ENCODE data around the gene DENND1A. TPM values are rescaled to one million over a fixed set of nuclear protein-coding genes. Genes with fewer than 3 reads are reported as not detected.

The DENND1A gene
- total RNA-seq, 1 donor from 2014 or later, result 12.6 TPM

DNA sequence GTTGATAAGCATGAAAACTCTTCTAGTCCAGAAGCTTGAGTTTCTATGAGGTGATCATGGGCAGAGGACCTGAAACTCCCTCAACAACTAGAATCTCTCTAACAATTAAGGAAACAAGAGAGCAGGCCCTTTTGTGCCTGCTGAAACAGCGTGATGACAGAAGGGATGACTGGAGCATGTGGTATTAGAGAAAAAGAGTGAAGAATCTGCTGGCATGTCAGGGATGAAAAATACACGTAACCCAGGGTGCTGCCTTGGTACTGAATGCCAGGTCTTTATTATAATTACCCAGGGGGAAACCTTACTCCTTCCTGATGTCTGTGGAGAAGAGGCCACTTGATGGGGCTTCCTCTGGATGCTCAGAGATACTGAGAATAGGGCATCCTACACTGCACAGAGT is 406.1 kb downstream of the DENND1A start:
- no peak for ATAC-seq (ENCODE audit: poor library complexity)
- intact Hi-C loops (cut with DNase I), result no loop called here

DNA sequence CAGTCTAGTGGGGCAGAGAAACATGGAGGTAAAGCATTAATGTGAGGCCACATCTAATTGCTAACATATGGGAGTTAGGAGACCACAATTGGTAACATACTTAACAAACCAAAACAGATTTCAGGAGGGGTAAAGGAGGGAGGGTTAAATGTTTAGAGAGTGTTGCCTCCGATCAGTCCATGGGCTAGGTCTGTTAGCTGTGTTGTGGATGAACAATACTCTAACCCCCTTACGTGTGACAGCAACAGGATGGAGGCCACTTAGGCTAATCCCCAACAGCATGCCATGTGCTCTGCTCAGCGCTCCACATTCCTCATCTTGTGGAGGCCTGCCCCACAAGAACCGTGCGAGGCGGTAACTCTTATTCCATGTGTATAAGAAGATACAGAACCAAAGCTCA is 406.9 kb downstream of the DENND1A start:
- ATAC-seq (ENCODE audit: poor library complexity), result no peak
- intact Hi-C loops (cut with DNase I), result no loop called here
- no peak for DNase-seq

More for the DNA sequence above, 406.1 kb downstream of the DENND1A start:
- no peak for DNase-seq

DNA sequence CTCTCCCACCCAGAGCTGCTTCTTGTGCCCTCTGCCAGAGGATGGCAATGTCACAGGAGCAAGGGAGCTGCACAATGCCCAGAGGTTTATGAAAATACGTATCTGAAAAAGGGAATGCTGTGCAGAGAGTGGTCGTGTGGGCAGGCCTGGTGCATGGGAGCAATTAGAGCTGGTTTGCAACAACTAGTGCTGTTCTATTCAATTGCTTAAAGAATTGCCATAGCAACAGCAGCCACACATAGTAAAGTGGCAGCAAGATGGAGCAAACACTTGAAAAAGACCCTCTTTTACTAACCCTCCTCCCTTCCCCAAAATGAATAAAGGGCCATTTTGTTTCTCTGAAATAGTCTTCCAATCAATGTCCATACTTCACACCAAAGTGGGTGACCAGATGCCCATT is 407.7 kb downstream of the DENND1A start:
- intact Hi-C loops (cut with DNase I), result no loop called here
- ATAC-seq (ENCODE audit: poor library complexity) (no peak), DNase-seq (no peak)

DNA sequence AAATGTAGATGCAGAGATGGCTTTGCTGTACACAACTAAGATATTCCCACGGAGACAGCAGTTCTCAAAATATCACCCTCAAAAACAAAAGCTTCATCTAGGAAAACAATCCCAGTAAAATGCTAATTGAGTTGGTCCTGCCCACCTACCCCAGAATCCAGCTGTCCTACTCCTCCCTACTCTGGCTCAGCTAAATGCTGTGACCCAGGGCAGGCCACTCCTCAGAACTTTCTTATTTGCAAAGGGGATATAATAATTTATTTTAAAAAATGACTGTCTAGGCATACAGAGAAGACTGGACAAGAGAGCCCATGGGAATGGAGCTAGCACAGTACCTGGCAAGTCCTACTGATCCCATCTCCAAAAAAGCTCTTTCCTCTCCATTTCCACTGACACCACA is 411.6 kb downstream of the DENND1A start:
- no peak for ATAC-seq (ENCODE audit: poor library complexity)
- intact Hi-C loops (cut with DNase I), result no loop called here

DNA sequence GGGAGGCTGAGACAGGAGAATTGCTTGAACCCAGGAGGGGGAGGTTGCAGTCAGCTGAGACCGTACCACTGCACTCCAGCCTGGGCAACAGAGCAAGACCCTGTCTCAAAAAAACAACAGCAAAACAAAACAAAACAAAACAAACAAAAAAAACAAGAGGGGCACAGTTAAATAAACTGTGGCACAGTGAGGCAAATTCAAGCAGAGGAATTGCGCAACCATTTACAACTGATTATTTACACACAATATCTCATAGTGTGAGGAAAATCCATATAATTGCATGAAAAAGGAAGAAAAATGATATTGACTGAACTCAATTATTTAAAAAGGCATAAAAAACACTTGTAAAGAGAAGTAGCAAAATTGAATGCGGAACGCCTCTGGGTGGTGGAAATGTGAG is 412.4 kb downstream of the DENND1A start:
- intact Hi-C loops (cut with DNase I), result no loop called here
- no peak for ATAC-seq (ENCODE audit: poor library complexity)

More for the DNA sequence above, 411.6 kb downstream of the DENND1A start:
- no peak for DNase-seq

DNA sequence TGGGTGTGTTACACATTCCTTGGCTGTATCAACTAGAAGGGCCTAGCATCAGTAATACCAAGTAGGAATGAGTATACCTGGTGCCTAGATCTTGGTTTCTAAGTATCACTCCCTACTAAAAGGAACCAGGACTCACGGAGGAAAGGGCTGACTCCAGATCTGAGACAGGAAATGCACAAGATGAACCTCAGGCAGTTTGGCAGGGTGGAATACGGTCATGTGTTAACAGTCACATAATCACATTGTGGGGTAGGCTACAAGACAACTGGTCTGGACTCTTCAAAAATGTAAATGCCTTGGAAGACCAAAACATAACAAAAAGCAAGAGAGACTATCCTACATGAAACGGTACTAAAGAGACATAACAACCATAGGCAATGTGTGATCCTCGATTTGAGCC is 415.2 kb downstream of the DENND1A start:
- ATAC-seq (ENCODE audit: poor library complexity), result no peak
- DNase-seq, result no peak
- intact Hi-C loops (cut with DNase I), result no loop called here

More for the DNA sequence above, 412.4 kb downstream of the DENND1A start:
- no peak for DNase-seq

DNA sequence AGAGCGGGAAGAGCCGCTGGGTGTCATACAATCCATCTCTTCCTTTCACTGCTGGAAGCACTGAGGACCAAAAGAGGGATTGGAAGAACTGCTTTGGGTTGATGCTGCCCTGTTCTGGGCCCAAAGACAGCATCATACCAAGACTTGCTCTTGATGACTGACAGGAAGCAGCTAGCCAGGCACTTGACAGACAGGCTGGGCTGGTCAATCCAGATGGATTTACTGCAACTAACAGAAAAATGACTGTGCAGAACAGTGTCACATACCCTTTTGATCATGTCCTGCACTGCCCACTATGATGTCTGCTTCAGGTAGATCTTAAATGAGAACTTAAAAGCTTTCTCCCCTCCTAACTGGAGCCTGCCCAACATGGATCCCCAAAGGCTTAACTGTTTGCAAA is 416.4 kb downstream of the DENND1A start:
- no peak for DNase-seq
- intact Hi-C loops (cut with DNase I), result no loop called here
- no peak for ATAC-seq (ENCODE audit: poor library complexity)

DNA sequence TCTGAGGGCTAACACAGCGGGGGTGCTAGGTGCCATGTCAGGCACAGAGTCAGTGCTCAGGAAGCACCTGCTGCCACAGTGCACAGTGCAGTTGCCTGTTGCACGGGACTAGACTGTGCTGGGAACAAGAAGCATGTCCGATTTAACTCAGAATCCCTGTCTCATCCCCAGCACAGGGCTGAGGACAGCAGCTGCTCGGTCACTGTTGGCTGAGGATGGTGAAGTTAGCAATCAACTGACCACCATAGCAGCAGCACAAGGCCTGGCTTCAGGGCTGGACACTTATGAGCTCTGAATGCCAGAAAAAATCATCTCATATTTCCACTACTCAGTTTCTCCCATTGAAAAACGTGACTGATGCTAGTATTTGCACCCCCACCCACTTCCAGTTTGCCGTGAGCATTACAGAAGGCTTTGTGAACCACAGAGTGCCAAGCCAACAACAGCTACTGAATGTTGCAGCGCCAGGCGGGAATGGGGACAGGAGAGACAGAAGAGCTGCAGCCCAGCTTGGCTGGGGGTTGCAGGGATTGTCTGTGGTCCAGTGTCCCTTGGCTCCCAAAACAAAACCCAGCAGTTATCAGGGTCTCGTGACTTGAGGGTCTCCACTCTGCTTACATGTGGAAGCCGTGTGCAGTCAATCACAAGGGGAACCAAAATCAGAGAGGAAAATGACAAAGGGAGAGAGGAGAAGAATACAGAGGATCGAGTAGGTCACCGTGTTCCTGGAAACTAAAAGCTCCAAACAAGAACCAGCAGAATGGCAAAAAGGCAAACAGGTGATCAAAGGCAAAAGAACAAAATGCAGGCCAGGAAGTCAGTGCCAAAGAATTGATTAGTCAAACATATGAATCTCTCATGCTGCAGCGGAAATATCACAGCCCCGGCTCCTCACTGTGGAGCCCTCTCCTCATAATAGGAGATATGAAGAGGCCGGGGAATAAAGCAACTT is 418.3 kb downstream of the DENND1A start:
- no peak for DNase-seq
- intact Hi-C loops (cut with DNase I), result no loop called here
- ATAC-seq (ENCODE audit: poor library complexity), result no peak

DNA sequence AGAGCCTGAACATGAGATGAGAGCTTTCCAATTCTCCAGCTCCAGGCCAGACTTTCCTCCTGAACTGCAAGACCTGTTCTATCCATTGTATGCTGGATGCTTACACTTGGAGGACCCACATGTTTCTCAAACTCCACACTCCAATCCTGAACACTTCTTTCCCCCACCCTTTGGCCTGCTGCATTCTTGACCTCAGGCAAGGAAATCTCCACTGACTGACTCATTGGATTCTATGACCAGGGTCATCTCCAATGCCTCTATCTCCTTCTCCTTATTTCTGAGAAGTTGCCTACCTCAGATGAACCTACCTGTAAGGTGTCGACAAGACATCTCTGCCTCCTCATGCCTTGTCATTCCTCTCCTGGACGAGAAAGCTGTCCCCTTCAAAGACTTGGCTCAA is 420.3 kb downstream of the DENND1A start:
- no peak for DNase-seq
- intact Hi-C loops (cut with DNase I), result no loop called here
- ATAC-seq (ENCODE audit: poor library complexity), result no peak

DNA sequence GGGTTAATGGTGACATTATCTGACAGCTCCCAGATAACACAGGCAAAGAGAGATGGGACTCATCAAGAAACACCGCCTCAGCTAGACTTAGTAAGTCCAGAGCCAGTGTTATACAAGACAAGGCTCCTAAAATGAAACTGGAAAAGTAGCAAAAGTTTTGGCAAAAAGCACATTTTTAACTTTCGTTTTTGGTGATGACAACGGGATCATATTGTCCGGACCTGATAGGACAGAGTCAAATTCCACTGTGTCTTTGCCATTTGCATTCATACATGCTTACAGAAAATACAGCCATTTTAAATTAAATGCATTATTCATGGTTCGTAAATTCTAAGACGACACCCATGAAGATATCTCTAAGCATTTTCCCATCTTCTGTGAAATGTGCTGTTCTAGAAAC is 421.9 kb downstream of the DENND1A start:
- no peak for DNase-seq
- peak; percentile 22 for ATAC-seq (ENCODE audit: poor library complexity)
- intact Hi-C loops (cut with DNase I), result no loop called here

DNA sequence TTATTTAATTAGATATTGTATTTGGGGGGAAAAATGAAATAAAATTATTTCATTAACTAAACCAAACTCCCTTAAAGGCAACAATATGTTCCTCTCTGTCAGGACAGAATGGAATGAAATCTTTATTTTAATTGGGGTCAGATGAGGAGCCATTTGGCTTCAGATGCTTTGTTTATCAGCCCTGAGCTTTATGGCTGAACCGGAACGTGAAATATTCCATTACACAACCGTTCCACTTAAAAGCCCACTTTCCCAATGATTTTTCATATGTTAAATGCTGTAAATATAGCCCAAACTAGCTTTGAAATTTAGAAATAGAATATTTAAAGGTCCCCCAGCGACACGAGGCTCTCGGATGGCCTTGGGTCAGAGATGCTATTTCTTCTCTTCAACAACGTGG is 424.4 kb downstream of the DENND1A start:
- no peak for ATAC-seq (ENCODE audit: poor library complexity)
- intact Hi-C loops (cut with DNase I), result no loop called here
- DNase-seq, result no peak

DNA sequence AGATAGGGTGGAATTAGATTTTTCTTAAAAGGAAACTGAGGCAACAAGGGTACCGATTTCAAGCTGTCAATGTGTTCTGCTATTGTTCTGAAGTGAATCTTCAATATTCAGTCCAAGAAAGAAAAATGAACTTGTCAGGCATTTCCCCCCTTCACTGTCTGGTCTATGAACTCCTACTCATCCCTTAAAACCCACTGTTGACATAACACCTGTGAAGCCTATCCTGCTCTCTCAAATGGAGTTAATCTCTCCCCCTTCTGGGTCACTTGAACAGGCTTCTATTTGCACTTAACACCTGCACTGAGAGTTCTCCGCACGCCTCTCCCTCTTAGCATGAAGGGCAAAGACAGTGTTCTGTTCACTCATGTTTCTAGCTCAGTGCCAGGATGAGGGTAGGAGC is 429.6 kb downstream of the DENND1A start:
- DNase-seq, result no peak
- intact Hi-C loops (cut with DNase I), result no loop called here
- ATAC-seq (ENCODE audit: poor library complexity), result no peak

DNA sequence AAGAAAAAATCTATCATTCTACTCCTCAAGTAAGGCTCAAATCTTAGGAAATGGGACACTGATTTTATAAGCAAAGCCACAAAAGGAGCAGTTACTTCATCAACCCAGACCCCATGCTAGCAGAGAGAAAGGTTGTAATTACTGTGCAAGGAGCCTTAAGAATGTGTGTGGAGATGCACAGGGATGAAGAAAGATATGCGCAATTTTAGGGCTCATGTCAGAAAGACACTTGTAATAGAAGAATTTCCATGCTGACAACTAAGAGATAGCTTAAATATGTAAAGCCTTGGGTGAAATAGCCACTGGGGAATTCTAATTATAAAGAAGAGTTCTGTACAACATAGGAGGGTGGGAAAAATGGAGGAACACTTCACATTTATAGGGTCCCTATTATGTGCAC is 432.1 kb downstream of the DENND1A start:
- DNase-seq, result no peak
- ATAC-seq (ENCODE audit: poor library complexity), result no peak
- intact Hi-C loops (cut with DNase I), result no loop called here

DNA sequence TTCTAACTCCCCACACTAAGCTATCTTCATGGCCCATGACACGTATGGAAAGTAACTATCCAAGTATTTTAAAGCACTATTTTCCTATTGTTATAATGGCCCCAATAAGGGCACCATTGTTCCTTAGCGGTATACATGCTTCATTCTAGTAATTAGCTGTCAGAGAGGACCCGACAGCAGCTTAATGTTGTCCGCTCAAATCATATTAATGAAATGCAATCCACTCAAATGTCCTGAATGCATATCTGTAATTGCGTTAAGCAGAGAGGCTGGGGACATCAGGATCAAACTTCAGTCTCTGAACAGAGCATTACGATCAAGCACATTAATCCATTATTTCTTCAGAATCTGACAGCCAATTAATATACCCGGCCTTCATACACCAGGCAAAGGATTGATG is 434.2 kb downstream of the DENND1A start:
- DNase-seq (no peak), ATAC-seq (ENCODE audit: poor library complexity) (no peak)
- intact Hi-C loops (cut with DNase I), result no loop called here

DNA sequence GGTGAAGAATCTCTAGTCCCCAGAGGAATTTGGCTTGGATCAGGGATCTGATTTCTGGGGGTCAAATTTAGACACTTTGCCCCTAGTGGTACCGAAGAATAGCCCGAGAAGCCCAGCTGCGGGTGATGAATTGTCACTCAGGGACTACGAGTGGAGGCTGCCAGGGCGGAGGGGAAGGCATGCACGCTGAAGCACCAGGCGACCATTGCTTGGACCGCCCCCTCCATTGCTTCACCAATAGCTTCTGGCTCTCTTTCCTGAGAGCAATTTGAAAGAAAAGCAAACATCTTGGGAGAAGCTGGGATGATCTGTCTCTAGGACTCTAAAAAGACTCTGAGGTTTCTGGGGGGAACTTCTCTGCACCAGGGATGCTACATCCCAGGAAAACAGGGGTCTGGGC is 436.3 kb downstream of the DENND1A start:
- intact Hi-C loops (cut with DNase I), result no loop called here
- ATAC-seq (ENCODE audit: poor library complexity) (no peak), DNase-seq (no peak)

DNA sequence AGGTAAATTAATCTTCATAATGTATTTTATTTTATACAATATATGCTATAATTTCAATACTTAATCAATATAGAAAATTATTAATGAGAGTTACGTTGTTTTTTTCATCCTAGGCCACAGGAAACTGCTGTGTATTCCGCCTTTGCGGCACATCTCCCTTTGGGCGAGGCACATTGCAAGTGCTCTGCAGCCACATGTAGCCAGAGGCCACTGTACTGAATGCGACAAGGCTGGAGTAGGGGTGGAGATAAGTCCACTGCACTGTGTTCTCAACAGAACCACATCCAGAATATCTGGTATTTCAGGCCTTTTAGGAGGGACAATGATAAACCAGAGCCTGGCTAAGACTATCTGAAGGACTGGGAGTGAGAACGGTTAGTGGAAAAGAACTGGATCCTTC is 439.2 kb downstream of the DENND1A start:
- ATAC-seq (ENCODE audit: poor library complexity), result no peak
- intact Hi-C loops (cut with DNase I), result no loop called here
- DNase-seq, result no peak

DNA sequence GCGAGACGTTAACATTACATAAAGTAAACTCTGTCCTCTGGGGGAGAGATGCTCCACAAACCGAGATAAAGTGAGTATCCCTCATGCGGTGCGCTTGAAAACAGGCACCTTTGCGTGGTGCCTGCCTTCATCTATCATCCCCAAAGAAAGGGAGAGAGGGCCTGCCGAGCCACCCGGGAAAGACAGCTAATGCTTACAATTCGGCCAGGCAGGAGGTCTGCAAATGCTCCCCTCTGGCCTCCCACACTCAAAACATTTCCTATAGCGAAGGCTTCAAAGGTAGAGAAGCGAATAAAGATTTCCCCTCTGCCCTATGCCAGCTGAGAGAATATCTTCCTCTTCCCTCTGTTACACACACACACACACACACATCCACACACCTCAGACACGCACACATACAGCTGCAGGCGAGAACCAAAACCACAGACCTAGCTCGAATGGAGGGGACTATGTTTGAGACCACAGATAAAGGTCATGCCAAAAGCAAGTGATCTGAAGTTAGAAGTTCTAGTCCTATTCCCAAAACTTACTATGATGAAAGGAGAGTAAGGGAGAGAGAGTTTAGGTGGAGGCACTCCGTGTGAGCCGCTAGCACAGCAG is 441.1 kb downstream of the DENND1A start:
- DNase-seq, result no peak
- intact Hi-C loops (cut with DNase I), result no loop called here
- ATAC-seq (ENCODE audit: poor library complexity), result no peak

DNA sequence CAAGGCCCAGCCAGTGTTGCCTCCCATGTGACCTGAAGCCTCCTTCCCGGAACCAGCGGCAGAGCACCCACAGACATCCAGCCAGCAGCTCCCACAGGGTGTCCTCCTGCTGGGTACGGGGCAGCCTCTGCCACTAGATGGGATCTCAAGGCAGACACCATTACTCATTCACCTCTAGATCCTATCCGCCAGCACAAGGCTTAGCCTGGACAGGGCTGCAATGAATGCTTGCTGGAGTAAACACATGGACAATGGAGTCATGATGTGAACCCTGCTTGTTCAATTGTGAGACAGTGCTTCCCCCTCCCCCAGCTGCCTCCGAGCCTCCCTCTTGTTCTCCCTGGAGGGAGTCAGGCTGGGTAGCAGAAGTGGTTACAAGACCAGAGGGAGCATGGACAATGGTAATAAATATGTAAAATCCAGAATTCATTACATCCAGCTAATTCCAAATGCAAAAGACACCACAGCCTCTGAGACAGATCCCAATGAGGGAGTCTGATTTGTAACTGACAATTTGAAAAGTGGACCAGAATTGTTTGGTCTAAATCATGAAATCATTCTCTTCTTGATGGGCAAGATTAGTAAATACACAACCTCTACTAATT is 441.9 kb downstream of the DENND1A start:
- DNase-seq (no peak), ATAC-seq (ENCODE audit: poor library complexity) (no peak)
- intact Hi-C loops (cut with DNase I), result no loop called here

DNA sequence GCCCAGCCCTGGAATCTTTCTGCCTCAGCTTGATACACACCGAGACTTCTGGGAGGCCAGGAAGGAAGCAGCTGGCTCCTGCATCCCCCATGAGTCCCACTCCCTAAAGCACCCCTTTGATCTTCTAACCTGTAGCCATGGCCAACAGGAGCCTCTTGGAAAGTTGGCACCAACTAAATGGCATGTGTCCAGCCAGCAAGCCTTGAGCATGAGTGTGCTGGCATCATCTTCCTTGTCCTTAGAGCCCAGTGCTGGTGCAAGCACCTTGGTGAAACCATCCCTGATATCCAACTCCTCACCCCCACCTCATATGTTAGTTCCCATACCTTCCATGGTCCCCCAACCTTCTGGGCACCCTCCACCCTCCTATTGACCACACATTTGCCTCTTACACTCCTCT is 443.5 kb downstream of the DENND1A start:
- intact Hi-C loops (cut with DNase I), result no loop called here
- no peak for ATAC-seq (ENCODE audit: poor library complexity)

DNA sequence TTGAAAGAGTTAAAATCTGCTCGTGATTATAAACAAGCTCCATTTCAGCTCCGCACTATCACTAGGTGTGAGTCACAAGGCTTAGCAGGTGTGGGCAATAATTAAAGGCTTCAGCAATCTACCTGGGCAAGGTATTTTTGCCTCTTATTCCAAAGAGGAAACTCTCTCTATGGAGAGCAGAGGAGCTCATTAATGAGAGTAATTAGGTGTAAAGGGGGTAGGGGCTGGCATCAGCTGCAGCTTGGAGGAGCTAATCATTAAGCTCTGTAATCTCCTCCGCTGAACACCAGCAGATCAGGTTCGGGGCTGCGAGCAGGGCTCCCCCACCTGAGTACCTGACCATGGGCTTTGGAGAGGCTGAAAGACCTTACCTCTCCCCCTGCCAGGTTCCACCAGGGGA is 444.7 kb downstream of the DENND1A start:
- no peak for DNase-seq
- no peak for ATAC-seq (ENCODE audit: poor library complexity)
- intact Hi-C loops (cut with DNase I), result no loop called here

More for the DNA sequence above, 443.5 kb downstream of the DENND1A start:
- DNase-seq, result no peak
